NCI-H446 (cell line): Measurements from ENCODE around the gene BLOC1S6.
"Not testable (repeated sequence)": the region's sequence is repeated elsewhere in the genome, so short reads cannot be mapped to it uniquely, and the experiment has no call there.

Experiments
- DNase-seq, 2 experiments: peaks; one replicate each; lab custom pipeline; 2025; lab: John Stamatoyannopoulos, UW

BLOC1S6 gene

DNA sequence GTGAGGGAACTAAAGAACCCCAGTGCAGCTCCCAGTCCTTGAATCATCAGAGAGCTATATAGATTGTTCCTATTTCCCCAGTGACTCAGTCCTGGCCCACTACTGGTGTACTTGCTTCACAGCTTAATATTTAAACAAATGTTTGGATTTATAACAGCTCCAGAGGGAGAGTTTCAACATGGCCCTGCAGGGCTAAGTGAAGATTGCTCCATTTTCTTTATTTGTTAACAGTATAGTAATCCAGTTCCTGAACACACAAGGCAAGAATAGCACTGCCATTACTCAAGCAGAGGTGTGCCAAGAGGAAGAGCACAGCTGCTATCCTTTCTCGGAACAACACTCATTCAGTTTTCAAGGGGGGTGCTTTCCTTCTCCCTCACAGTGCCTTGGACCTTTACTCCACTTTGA is 54.2 kb downstream of the BLOC1S6 start:
- no peak for DNase-seq

DNA sequence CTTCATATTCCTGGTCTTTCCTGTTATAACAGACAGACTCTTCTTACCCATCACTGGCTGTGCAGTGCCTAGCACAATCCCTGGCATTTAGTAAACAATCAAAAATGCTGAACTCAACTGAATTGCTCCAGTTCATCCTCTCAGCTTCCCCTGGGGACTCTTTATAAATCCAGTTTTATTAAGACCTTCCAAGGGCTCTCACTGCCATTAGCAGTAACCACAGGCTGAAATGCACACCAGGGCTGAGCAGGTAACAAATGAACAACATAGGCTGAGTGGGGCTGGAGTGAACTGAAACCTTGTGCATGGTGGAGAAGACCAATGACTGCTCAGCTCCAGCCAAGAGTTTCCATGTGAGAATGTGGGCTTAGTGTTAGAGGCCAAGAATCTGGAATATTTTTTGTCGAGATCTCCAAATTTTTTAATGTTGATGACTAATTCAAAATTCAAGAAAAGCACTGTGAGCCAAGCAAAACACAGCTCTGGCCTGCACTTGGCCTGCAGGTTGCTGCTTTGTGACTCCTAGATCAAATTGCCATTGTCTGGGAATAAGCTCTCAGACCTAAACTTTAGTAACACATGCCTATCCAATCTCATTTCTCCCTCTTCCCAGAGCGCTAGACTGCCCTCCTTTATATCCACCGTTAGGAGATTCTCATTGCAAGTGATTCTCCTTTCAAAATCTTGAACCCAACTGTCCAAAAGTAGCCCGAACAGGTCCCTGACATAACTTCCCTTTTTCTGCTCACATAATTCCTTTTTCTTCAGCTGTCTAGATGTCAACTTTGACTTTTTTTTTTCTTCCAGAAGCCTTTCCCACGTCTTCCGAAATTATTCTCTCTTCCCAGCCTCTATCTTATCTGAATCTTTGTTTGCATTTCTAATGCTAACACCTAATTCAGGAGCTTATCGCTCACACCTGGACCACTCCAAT is 55.1 kb downstream of the BLOC1S6 start:
- no peak for DNase-seq

DNA sequence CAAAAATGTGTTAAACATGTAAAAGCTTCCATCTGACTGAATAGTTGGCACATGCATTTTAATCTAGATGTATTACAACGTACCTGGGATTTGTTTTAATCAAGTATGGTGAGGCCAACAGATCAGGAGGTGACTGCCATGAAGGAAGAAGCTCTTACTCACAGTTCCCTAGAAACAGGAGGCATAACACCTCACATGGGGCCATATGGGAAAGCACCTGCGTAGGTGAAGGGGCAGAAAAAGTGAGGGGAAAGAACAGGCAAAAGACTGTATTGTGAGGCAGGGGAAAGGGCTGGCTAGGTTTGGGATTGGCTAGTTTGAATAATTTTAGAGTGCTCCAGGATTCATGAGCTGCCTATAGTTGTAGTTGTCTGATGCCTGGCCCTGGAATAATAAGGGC is 57.3 kb downstream of the BLOC1S6 start:
- DNase-seq, result no peak

DNA sequence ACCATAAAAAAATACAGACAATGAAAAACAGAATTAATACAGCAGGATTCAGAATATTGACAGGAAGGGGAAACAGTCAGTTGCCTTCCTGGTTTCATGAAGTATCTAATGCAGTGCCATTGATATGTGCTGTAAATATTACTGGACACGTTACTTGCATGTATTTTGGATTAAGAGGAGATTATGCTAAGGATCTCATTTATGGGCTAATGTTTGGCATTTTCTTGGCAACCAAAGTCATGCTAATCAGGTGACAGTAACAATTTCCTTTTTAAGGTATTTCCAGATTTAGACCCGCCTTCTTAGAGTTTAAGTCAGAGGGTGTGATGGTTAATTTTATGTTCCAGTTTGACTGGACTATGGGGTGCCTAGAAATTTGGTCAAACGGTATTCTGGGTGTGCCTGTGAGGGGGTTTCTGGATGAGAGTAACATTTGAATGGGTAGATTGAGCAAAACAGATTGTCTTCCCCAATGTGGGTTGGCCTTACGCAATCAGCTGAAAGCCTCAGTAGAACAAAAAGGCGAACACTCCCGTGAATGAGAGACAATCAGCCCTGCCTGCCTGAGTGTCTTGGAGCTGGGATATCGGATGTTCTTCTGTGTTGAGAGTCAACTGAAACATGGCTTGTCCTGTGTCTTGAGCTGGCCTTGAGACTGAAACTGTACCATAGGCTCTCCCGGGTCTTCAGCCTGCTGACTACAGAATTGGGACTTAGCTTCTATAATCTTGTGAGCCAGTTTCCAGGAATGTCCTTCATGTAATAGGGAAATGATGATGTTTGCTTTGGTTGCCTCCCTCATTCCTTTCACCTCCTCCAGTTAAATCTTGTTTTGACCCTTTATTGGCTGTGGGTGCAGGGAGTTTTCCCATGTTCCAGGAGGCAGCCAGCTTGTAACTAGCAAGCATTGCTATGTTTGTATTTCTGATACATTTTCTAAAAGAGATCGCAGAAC is 58.1 kb downstream of the BLOC1S6 start:
- DNase-seq, result no peak

DNA sequence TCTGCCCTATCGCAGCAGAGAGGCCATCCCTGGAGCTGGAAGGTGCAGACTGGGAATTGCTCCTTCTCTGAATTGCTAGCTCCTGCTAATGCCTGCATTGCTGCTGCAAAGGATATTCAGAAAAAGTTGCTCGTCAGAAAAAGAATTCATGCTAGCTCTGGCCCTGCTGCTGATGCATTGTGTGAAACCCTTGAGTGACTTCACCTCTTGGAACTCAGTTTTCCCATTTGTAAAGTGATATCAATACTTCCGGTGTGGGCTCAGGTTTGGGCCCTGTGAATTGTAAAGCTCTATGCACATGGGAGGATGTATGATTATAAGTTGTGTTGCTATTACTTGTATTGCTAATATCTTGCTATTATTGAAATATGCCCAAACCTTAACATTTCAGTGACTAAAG is 59.0 kb downstream of the BLOC1S6 start:
- DNase-seq, result no peak

DNA sequence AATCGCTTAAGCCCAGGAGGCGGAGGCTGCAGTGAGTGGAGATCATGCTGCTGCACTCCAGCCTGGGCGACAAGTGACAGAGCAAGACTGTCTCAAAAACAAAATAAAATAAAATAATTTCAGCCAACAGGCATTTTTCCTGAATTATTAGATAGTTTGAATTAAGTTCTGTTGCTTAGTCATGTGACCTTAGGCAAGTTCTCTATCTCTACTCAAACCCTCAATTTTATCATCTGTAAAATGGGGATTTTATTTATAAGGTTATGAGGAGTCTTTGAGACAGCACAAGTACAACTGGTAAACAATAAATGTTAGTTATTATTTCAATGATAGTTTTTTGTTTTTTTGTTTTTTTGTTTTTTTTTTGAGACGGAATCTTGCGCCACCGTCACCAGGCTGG is 60.6 kb downstream of the BLOC1S6 start:
- DNase-seq, result no peak

DNA sequence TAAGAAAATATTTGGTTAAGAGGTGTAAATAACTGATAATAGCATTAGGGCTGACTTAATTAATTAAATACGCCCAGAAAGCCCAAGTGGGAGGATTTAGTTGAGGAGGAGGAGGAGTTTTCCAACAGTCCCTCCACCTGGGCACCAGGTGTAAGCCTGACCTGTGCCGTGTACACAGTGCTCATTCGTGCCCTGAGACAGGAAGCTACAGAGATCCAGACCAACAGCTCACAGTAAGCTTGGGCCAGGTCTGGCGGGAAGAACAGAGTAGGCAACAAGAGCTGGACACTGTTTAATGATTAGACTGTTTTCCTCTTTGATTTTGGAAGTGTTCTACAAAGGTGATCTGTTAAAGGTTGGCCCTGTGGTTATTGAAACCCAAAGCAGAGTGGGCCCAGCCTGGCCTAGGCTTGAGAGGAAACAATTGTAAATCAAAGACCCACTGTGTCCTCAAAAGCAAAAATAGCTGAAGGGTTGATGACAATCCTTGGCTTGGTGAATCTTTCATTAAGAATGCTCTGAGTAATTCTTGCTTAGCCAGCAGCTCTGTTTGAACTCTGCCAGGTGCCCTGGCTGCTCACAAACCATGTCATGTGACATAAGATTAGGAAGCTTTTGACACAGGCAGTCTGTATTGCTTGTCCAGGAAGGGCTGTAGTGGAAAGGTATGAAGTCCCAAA is 61.5 kb downstream of the BLOC1S6 start:
- no peak for DNase-seq

DNA sequence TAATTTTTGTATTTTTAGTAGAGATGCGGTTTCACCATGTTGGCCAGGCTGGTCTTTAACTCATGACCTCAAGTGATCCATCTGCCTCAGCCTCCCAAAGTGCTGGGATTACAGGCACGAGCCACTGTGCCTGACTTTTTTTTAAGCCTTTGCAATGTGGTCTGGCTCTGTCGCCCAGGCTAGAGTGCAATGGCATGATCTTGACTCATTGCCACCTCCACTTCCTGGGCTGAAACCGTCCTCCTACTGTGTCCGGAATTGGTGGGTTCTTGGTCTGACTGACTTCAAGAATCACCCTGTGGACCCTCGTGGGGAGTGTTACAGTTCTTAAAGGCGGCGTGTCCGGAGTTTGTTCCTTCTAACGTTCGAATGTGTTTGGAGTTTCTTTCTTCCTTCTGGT is 62.8 kb downstream of the BLOC1S6 start:
- DNase-seq, result not testable (repeated sequence)

DNA sequence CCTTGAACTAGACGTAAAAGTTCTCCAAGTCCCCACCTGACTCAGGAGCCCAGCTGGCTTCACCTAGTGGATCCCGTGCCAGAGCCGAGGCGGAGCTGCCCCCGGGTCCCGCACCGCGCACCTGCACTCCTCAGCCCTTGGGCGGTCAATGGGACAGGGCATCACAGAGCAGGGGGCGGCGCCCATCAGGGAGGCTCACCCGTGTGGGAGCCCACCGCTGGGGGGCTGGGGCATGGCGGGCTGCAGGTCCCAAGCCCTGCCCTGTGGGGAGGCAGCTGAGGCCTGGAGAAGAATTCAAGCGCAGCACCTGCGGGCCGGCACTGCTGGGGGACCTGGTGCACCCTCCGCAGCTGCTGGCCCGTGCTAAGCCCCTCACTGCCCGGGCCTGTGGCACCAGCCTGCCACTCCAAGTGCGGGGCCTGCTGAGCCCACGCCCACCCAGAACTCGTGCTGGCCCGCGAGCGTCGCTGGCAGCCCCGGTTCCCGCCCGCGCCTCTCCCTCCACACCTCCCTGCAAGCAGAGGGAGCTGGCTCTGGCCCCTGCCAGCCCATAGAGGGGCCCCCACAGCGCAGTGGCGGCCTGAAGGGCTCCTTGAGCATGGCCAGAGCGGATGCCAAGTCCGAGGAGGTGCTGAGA is 63.8 kb downstream of the BLOC1S6 start:
- no peak for DNase-seq

DNA sequence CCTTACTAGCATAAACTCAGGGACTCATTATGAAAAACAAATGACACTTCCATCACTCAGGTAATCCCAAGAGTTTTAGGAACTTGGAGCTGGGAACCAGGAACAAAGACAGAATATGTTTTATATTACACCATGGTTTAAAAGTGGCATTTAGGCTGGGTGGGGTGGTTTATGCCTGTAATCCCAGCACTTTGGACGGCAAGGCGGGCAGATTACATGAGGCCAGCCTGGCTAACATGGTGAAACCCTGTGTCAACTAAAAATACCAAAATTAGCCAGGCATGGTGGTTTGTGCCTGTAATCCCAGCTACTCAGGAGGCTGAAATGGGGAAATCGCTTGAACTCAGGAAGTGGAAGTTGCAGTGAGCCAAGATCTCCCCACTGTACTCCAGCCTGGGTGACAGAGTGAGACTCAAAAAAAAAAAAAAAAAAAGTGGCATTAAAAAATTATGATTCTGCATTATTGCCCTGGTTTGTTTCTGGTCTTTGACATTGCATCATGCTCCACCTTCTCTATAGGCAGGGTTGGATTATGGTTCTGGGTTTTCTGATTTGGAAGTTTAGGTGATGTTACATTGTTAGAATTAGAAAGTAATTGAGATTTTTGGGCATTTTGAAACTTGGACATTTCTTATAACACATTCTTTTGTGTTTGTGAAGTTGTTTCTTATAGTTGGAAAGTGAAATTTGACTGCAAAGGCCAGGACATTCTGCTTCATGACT is 66.7 kb downstream of the BLOC1S6 start:
- no peak for DNase-seq

DNA sequence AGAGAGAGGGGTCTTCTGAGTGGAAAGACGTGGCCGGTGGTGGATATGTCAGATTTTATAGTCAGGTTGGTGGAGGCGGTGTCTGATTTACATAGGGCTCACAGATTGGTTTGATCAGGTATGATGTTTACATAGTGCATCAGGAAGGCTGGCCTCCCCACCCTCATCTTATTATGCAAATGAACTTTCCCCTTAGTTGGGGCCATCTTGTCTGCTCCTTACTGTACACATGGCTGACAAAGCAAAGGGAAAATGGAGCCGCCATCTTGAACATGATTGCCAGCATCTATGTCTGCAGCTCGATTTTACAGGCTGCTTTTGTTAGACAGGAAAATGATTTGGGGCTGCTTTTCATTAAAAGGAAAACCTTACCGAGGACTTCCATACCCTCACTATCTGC is 67.6 kb downstream of the BLOC1S6 start:
- no peak for DNase-seq

DNA sequence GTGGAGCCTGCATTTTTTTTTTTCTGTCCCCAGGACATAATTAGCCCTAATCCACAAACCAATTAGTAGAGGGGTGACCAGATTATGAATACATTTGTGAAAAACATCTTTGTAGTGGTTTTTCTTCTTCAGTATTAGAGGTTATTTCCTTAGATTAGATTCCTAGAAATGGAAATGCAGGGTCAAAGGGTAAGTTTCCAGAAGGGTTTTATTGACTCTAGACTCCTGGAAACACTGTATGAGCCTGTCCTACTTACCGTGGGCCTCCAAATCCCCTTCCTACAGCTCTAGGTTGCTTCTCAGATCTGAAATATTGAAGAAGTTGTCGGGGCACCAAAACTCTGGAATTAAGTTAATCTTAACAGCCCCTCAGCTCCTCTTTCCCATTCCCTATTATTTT is 70.1 kb downstream of the BLOC1S6 start:
- no peak for DNase-seq

DNA sequence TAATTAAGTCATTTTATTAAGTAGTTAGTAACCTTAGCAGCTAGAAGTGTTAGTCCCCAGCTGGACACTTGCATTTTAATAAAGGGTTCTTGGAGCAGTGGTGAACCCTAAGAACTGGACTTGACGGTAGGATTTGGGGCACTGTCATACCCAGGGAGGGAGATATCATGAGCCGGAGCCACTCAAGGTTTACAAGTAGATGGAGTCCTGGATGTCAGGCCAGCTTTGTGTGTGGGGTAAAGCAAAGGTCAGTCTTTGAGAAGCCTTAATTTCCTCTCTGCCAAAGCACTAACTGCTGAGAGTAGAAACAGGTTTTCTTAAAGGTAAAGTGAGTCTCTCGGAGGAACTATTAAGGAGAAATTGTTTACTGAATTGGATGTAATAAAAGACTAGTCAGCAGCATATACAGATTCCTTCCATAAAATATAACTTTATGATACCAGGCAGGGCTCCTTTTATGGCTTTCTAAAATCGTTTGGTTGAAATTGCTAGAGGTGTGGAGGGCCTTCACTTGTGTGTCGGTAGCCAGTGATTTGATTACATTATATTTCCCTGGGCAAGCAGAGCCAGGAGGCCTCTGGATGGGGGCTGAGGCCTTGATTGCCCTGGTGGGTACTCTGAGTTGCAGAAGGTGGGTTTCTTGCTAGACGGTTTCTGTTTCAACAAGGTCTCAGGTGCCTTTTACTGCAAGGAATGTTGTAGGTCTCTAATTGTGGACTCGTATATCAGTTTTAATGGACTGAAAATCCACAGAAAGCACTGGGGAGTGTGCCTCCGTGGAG is 70.8 kb downstream of the BLOC1S6 start:
- DNase-seq, result no peak
